A549 treated with AZD2906 at 1 μM for 4 hours (cell line): ENCODE results near the gene C2orf80. TPM values are rescaled to one million over a fixed set of nuclear protein-coding genes. Genes with fewer than 3 reads are reported as not detected.

ENCODE experiments used
- total RNA-seq: library from RNA; stranded (reverse); fragments of 200-300 nt; extraction: Qiagen RNA extraction; gene quantifications from 5 replicates; pipeline ENCODE4 v1.2.3, GENCODE V29; 2022

C2orf80 gene
- total RNA-seq, result not detected in 5 replicates

GRCh38 chr2:208189810-208190503 lies at the start of gene C2orf80:
TSS of gene C2orf80 (minus strand) at chr2:208190030. CDS start at chr2:208186986, 3,044 bp downstream.

GRCh38 chr2:208163489-208163888 lies 26.3 kb downstream of the C2orf80 start, which contains the start of gene CRYGA:
TSS of gene CRYGA (minus strand) at chr2:208163589. CDS start at chr2:208163556, 33 bp downstream.

GRCh38 chr2:208146006-208146405 lies 43.8 kb downstream of the C2orf80 start, which contains the start of gene CRYGB:
TSS of gene CRYGB (minus strand) at chr2:208146158. CDS start at chr2:208146120, 38 bp downstream.

GRCh38 chr2:208129744-208130711 lies 59.8 kb downstream of the C2orf80 start, which contains the start of gene CRYGC:
TSS of gene CRYGC (minus strand) at chr2:208129828. CDS start at chr2:208129792, 36 bp downstream.

GRCh38 chr2:208124013-208124715 lies 65.7 kb downstream of the C2orf80 start, which contains the start of gene CRYGD:
TSS of gene CRYGD (minus strand) at chr2:208124524. CDS start at chr2:208124473, 51 bp downstream.

Other genes with a start within 250 kb of the C2orf80 start
- 1.8 to 3.1 TPM (median 2.4 TPM) in 5 replicates for gene PLEKHM3, start 164.5 kb downstream of the C2orf80 start, total RNA-seq
- gene CRYGD, start 65.5 kb downstream of the C2orf80 start, total RNA-seq, result not detected in 5 replicates
- gene CRYGC, start 60.2 kb downstream of the C2orf80 start, total RNA-seq, result not detected in 5 replicates
- gene CRYGB, start 43.9 kb downstream of the C2orf80 start, total RNA-seq, result not detected in 5 replicates
- not detected in 5 replicates for gene CRYGA, start 26.4 kb downstream of the C2orf80 start, total RNA-seq
- 74.9 to 92.9 TPM (median 80.1 TPM) in 5 replicates for gene IDH1, start 65.0 kb upstream of the C2orf80 start, total RNA-seq
- gene PIKFYVE, start 76.2 kb upstream of the C2orf80 start, total RNA-seq, result 4.6 to 7.0 TPM (median 6.2 TPM) in 5 replicates
- not detected in 5 replicates for gene PTH2R, start 216.8 kb upstream of the C2orf80 start, total RNA-seq